Activated CD4-positive, alpha-beta T cell treated with anti-CD3 and anti-CD28 coated beads, Interleukin-2, amount 50 U/mL, for 1 hour (primary cell): ENCODE measurements around the gene THSD7A.
"Not testable (repeated sequence)": the region's sequence is repeated elsewhere in the genome, so short reads cannot be mapped to it uniquely, and the experiment has no call there.

Experiments used
- DNase-seq: peaks from one replicate; pipeline ENCODE4 v3.0.0-alpha.2; 2020

Gene THSD7A

DNA sequence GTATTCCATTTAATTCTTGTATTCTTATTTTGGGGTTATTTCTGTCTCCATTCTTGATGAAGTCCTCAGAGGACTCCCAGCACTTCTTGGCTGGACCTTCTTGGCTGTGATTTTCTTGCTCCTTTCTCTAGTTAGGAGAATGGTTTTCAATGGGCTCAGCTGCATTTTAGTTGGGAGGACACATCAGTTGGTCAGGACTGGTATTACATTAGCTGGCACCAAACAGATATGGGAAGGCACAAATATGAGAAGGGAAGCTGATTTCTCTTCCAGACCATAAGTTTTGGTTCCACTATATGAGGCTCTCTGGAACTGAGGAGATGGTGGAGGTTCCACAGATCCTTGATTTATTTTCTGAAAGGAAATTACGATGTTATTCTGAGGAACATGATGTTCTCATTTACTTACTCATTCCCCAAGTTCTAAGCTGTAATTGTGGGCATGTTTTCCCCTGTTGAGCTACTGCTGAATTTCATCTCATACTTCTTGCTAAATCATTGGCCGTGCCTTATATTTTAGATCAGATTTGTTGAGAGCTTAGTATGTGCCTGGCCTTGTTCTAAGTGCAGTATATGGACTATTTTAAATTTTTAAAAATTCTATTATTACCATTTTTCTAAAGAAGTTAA, 261.0 kb downstream of the THSD7A start:
- no peak for DNase-seq

DNA sequence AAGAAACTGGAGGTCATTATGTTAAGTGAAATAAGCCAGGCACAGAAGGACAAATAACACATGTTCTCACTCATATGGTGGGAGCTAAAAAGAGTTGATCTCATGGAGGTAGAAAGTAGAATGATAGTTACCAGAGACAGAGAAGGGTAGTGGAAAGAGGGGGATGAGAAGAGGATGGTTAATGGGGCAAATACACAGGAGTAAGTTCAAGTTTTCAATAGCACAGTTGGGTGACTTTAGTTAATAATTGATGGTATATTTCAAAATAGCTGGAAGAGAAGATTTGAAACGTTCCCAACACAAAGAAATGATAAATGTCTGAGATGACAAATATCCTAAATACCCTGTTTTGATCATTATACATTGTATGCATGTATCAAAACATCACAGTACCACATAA, 261.8 kb downstream of the THSD7A start:
- DNase-seq, result no peak

DNA sequence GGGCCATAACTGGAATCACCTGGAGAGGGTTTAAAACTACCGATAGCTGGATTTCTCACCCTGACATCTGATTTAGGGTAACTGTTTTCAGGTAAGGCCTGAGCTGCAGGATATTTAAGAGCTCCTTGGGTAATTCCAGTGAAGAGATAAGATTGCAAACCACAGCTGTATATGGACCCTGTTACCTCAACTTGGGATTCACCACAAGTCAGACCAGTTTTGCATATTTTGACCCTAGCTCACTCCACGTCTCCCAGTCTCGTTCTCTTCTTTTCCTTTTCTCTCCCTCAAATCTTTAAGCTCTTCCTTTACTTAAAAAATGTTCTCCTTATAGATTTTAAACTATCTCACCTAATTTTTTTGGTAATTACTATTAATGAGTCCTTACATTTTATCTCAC, 264.4 kb downstream of the THSD7A start:
- no peak for DNase-seq

DNA sequence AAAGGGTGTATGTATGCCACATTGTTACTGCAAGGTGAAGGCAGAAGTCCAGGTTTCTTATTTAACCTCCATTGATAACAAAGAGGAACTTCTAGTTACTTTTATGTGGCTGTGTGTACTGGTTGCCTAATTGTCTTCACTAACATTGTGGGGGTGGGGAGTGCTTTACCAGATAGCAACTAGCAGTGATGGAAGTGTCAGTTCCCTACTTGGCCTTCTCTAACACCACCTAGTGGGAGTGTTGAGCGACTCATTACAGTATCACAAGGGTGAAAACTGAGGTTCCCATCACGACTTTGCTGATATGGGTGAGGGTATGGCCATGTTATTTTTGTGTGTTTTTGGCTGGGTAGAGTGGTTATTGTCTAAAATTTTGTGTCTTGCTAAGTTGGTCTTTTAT, 274.4 kb downstream of the THSD7A start:
- no peak for DNase-seq

DNA sequence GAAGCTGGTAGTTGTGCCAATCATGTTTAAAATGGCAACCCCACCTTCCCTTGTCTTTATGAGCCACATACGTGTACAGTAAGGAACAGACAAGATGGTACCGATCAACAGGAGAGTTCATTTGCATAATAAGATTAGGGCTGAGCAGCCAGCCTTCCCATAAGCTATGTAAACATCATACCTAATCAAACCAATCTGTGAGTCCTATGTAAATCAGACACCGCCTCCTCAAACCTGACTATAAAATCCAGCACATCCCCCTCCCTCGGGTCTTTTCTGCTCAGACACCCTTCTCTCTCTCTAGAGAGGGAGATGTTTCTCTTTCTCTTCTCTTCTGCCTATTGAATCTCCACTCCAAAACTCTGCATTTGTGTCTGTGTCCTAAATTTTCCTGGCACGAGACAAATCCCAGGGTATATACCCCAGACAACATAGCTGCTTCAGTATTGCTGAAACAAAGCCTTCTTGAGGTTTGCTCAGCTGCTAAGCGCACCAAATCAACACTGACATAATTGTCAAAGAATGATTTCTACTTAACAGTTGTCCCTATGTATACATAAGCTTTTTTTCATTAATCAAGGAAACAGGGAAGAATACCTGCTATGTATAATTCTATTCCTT, 279.2 kb downstream of the THSD7A start:
- no peak for DNase-seq

DNA sequence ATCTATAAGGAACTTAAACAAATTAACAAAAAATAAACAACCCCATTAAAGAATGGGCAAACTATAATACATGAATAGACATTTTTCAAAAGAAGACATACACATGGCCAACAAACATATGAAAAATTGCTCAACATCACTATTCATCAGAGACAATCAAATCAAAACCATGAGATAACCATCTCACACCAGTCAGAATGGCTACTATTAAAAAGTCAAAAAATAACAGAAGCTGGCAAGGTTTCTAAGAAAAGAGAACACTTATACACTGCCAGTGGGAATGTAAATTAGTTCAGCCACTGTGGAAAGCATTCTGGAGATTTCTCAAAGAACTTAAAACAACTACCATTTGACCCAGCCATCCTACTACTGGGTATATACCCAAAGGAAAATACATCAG, 280.5 kb downstream of the THSD7A start:
- no peak for DNase-seq

DNA sequence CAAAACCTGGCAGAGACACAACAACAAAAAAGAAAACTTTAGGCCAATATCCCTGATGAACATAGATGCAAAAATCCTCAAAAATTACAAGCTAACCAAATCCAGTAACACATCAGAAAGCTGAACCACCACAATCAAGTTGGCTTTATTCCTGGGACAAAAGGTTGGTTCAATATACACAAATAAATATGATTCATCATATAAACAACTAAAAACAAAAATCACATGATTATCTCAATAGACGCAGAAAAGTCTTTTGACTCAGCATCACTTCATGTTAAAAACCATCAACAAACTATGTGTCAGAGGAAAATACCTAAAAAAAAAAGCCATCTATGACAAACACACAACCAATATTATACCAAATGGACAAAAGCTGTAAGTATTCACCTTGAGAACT, 283.5 kb downstream of the THSD7A start:
- no peak for DNase-seq

DNA sequence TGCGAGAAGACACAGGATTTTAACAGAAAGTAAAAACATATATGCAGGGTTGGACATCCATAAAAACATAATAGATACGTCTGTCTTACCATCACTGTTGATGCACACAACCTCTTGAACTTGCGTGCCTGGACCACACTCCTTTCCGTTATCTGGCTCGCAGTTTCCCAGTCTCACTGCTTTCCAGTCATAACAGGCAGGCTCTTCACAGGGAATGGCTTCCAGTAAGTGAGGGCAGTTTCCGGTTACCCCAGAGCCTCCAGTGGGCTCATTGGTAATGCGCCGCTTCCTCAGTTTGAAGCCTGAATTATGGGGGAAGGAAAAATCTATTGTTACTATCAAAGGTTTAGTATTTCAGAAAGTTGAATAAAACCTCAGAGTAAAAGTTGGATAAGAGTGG, 290.7 kb downstream of the THSD7A start:
- no peak for DNase-seq

DNA sequence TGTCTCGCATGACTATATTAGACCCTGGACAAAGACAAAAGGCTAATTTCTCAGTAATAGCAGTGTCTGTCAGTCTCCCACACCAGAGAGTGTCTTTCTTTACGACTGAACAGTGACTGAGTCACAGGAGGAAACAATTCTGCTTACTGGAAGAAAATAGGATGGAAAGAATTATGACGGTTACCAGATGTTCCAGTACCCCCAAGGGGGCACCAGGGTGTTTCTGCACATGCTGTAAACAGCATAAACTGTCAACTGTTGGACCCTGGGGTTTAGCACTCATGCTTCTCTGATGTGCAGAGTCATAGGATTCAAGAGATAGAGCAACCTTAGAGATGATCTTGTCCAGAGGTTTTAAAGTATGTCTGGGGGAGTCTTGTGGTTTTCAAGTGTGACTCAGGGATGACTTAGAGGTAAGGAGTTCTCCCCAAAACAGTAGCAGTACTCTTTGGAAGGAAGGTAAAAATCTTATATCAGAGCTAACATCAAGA, 291.7 kb downstream of the THSD7A start:
- no peak for DNase-seq

DNA sequence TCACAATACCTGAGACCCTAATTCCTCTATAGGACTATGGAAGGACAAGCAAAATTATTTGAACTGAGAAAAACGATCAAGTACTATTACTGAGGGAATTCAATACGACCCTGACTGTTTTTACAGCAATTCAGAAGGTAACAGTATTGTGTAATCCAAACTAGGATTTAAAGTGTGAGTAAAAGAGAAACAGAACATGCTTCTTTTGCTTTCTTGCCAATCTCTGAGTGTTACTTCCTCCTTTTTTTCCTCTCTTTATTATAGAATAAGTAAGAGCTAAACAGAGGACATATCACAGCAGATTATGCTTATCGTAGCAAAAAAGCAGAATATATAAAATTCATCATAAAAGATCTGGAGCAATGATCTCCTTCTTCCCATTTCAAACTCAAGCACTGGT, 292.1 kb downstream of the THSD7A start:
- DNase-seq, result no peak

DNA sequence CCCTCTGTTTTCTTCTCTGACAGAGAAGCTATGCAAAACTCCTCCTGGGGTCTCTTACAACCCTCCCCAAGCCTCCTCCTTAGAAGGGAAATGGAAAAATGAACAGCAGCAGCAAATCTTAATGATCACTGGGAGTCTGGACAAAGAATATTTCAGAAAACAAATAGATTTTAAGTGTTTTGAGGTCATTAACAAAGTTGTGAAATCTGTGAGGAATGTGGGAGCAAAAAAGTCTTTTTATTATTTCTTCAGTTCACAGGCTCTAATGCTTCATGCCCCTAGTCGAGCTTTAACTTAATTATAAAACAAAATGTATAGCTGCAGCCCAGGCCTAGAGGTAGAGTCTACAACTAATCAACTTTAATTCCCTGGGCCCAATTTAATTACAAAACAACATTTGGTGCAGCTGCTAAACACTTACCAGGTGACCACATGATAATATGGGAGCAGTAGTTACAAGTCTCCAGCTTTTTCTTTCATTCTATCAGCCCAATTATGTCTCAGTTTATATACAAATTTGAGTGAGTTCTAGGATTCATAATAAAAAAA, 293.2 kb downstream of the THSD7A start:
- no peak for DNase-seq

DNA sequence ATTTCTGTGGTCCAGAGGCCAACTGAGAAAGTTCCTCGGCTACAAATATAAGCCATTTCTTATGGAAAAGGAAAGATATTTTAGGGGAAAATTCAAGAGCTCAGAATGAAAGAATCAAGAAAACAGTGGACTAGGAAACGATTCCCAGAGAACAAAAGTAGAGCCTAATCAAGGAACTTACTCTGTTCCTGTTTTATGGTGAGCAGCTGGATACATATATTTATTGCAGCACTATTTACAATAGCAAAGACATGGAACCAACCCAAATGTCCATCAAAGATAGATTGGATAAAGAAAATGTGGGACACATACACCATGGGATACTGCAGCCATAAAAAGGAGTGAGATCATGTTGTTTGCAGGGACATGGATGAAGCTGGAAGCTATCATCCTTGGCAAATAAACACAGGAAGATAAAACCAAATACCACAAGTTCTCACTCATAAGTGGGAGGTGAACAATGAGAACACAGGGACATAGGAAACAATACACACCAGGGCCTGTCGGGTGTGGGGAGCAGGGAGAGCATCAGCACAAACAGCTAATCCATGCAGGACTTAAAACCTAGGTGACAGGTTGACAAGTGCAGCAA, 298.7 kb downstream of the THSD7A start:
- no peak for DNase-seq

DNA sequence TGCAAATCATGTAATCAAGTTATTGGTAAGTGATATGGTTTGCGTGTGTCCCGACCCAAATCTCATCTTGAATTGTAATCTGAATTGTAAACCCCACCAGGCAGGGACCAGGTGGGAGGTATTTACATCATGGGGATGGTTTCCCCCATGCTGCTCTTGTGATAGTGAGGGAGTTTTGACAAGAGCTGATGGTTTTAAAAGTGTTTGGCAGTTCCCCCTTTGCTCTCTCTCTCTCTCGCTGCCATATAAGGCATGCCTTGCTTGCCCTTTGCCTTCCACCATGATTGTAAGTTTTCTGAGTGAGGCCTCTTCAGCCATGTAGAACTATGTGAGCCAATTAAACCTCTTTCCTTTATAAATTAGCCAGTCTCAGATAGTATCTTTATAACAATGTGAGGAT, 302.6 kb downstream of the THSD7A start:
- DNase-seq, result no peak

DNA sequence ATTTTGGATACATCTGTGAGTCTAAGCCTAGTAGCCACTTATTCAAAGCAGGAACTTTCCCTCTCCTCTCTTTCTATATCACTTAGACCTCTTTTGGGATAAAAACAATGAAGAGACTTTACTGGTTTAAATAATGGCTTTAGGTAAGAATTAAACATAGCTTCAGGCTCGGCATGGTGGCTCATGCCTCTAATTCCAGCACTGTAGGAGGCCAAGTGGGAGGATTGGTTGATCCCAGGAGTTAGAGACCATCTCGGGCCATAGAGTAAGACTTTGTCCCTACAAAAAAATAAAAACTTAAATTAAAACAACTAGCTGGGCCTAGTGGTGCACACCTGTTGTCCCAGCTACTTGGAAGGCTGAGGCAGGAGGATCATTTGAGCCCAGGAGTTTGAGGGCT, 304.3 kb downstream of the THSD7A start:
- no peak for DNase-seq

DNA sequence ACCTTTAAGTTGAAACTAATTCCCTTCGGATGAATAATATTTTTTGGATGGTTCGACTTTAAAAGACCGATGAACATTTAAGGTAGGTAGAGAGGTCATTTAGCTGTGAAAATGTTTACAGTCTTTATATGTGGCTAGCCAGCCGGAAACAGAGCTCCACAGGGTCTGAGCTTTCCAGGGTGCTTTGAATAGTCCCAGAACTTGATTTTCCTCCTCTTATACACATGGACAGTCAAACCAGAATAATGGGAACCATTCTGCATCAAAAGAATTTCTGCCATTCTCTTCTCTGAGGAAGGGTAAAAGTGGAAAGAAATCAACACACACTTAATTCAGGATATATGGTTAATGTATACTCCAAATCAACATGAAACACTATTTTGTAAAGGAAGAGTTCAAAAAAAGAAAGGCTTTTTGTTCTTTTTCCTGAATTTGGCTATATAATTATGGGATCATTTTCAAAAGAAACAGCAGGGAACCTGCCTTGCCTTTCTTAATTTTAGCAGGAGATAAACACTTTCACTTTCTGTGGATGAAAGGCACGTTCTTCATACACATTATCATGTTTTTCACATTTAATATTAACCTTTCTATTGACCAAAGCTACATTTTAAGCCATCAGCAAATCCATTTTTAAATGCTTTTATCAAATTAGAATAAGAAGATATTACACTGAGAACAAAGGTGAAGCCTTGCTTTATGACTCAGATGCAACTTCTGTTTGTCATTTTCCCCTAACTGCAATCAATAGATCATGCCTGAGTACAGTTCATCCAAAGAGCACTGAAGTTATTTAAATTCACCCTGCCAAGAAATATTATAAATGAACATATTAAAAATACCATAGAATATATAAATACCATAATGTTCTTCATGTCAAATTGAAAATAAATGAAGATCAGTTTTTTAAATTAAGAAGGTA, 307.3 kb downstream of the THSD7A start:
- DNase-seq, result no peak

DNA sequence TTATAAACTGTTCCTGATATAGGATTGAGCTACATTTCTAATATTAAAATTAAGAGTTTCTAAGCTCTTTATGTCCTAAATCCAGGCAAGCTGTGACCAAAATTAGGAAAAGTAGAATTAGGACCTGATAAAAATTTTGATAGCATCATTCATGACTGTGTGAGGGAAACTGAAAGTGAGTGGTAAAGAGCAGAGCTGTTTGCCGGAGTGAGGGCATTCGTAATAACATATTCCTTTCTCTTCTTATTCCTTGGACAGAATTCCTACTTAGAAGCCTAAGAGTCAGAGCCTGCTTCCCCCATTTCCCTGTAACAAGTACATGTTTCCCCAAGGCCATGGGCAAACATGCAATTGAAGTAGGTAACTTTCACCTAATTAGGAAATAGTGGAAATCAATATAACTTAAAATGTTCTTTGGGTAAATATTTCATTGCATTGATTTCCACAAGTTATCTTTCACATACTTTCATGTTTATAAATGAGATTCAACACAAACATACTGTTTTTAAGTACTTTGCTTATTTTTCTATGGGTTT, 310.0 kb downstream of the THSD7A start:
- not testable (repeated sequence) for DNase-seq

DNA sequence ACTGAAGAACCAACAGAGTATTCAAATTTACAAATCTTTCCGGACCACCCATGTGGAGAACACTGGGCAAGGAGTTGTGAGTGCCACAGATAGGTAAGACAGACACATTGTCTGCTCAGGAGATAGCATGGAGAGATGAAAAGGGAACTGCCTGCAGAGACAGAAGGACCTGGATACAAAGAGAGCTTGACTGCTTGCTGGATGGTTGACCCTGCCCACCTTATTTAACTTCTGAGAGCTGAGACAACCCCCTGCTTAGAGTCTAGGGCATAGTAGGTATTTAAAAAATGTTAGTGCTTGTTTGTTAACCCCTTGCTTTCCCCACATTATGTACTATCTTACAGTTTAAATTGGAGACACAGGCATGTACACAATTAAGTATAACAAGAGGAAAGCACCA, 314.1 kb downstream of the THSD7A start:
- DNase-seq, result no peak

DNA sequence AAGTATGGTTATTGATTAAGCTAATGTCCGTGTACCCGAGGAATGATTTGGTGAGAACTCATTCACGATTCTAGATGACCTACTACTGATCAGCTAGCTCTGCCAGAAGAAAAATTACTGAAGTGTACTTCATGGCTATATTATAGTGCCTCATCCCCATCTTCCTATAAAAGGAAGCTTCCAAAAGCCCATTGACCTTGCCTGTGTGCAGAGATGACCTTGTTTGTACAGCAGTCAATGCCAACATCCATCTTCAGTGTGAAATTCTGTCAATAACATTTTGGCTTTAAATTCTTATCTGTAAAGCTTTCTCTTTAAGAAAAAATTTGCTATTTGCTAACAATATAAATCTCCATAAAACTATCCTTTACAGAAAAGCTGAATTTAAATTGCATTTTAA, 315.7 kb downstream of the THSD7A start:
- no peak for DNase-seq

DNA sequence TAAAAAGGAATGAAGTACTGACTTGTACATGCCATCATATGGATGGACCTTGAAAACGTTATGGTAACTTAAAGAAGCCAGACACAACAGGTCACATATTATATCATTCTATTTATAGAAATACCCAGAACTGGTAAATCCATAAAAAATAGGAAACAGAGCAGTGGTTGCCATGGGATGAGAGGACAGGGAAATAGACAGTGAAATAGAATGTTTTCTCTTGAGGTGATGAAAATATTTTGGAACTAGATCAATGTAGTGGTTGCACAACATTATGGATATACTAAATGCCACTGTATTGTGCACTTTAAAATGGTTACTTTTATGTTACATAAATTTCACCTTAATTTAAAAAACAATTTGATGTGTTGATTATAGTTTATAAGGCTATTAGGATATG, 318.5 kb downstream of the THSD7A start:
- no peak for DNase-seq

DNA sequence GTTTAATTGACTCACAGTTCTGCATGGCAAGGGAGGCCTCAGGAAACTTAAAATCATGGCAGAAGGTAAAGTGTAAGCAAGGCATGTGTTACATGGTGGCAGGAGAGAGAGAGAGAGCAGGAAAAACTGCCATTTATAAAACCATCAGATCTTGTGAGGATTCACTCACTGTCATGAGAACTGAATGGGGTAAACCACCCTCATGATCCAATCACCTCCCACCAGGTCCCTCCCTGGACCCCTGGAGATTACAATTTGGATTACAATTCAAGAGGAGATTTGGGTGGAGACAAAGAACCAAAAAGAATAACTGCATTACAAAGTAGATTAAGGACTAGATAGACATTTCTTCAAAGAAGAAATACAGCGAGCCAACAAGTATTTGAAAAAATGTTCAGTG, 324.1 kb downstream of the THSD7A start:
- DNase-seq, result no peak

DNA sequence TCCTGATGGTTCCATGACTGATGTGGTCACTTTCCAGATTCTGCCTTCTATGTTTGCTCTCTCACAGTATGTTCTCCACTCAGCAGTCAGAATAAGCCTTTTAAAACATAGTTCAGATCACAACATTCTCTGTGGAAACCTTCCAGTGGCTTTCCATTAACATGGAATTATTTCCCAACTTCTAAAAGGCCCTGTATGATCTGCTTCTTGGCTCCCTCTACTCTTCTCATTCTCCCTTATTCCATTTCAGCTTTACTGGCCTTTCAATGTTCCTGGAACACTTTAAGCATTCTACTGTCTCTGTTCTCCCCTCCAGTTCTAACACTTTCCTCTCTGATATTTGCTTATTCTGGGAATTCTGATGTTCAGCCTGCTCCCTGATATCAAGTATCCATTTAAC, 325.6 kb downstream of the THSD7A start:
- no peak for DNase-seq

DNA sequence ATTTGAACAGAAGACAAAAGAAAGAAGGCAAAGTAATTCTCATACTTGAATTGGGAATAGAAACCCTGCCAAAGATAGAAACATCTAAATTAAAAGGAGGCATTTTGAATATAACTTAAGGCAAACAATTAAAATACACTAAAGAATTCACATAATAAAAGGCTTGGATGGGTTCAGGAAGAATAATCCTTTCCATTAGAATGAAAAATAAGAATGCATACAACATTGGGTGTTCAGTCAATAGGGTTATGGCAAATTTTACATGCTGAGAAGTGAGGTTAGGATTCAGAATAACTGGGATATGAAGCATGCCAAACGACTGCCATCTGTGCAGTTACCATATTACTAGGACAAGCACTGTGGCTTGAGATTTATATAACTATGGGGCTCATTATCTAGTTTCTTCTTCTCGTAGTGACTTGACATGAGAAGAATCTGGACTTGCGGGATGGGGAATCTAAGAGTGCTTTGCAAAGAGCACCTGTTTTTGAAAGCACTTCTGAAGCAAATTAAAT, 326.5 kb downstream of the THSD7A start:
- no peak for DNase-seq

DNA sequence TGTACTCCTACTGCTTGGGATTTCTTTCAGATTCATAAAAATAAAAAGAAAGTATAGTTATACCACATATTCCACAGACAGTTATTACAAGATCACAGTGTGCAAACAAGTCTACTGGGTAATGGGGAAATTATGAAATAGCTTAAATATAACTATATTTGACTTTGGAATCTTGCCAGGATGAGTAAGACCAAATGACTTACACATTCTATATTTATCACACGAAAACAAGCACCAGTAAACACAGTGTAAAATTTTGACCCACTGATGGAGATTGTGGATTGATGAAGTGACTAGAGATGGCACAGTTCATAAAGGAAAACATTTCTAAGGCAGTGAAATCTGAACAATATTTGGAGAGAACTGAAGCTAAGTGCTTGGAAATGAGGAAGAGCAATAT, 339.7 kb downstream of the THSD7A start:
- DNase-seq, result no peak
